ENCODE results near the gene SMIM1. TPM values are rescaled to one million over a fixed set of nuclear protein-coding genes. Genes with fewer than 3 reads are reported as not detected.

Gene SMIM1
- polyA plus RNA-seq, 3 donors, result 9.8 to 14.6 (median 11.5) TPM

- DNase-seq (ENCODE audit: low read depth in 3 of 3, low spot score in 2 of 3), result no peak
These were observed 18.7 kb upstream of the SMIM1 start for GRCh38 chr1:3753656-3754454.

GRCh38 chr1:3756394-3756793 is 16.2 kb upstream of the SMIM1 start:
- no peak for DNase-seq (ENCODE audit: low read depth in 3 of 3, low spot score in 2 of 3)

- DNase-seq (ENCODE audit: low read depth in 3 of 3, low spot score in 2 of 3), result no peak
These were observed 13.4 kb upstream of the SMIM1 start for GRCh38 chr1:3759164-3759563.

- DNase-seq (ENCODE audit: low read depth in 3 of 3, low spot score in 2 of 3), result no peak
These were observed 12.8 kb upstream of the SMIM1 start for GRCh38 chr1:3759796-3760195.

GRCh38 chr1:3761296-3762010 is 11.1 kb upstream of the SMIM1 start:
- no peak for DNase-seq (ENCODE audit: low read depth in 3 of 3, low spot score in 2 of 3)

- no peak for DNase-seq (ENCODE audit: low read depth in 3 of 3, low spot score in 2 of 3)
These were observed 10.2 kb upstream of the SMIM1 start for GRCh38 chr1:3762151-3762872.

GRCh38 chr1:3762873-3763228 is 9.7 kb upstream of the SMIM1 start:
- no peak for DNase-seq (ENCODE audit: low read depth in 3 of 3, low spot score in 2 of 3)

- DNase-seq (ENCODE audit: low read depth in 3 of 3, low spot score in 2 of 3), result no peak
These were observed 9.0 kb upstream of the SMIM1 start for GRCh38 chr1:3763351-3764125.

- DNase-seq (ENCODE audit: low read depth in 3 of 3, low spot score in 2 of 3), result no peak
These were observed 5.1 kb upstream of the SMIM1 start for GRCh38 chr1:3767328-3767925.

- DNase-seq (ENCODE audit: low read depth in 3 of 3, low spot score in 2 of 3), result no peak
These were observed 3.6 kb upstream of the SMIM1 start for GRCh38 chr1:3768811-3769390.

- no peak for DNase-seq (ENCODE audit: low read depth in 3 of 3, low spot score in 2 of 3)
These were observed 2.3 kb upstream of the SMIM1 start for GRCh38 chr1:3770047-3770765.

GRCh38 chr1:3771108-3772026 is 1.2 kb upstream of the SMIM1 start:
- no peak for DNase-seq (ENCODE audit: low read depth in 3 of 3, low spot score in 2 of 3)

GRCh38 chr1:3772027-3772714 is 378 bp upstream of the SMIM1 start:
- peak in 2 of 3 donors; percentile 54 to 70 for DNase-seq (ENCODE audit: low read depth in 3 of 3, low spot score in 2 of 3)

GRCh38 chr1:3773572-3774275 is 1.2 kb downstream of the SMIM1 start:
- no peak for DNase-seq (ENCODE audit: low read depth in 3 of 3, low spot score in 2 of 3)

- DNase-seq (ENCODE audit: low read depth in 3 of 3, low spot score in 2 of 3), result no peak
These were observed 1.9 kb downstream of the SMIM1 start for GRCh38 chr1:3774276-3774945.

- DNase-seq (ENCODE audit: low read depth in 3 of 3, low spot score in 2 of 3), result no peak
These were observed 2.5 kb downstream of the SMIM1 start for GRCh38 chr1:3774946-3775489.

Measured in right renal cortex interstitium (tissue), 3 donors.